ENCODE measurements around the gene FAR2. TPM values are rescaled to one million over a fixed set of nuclear protein-coding genes. Genes with fewer than 3 reads are reported as not detected.

Gene FAR2
- total RNA-seq, 1 experiment from 2014 or later, result 22.1 TPM

DNA sequence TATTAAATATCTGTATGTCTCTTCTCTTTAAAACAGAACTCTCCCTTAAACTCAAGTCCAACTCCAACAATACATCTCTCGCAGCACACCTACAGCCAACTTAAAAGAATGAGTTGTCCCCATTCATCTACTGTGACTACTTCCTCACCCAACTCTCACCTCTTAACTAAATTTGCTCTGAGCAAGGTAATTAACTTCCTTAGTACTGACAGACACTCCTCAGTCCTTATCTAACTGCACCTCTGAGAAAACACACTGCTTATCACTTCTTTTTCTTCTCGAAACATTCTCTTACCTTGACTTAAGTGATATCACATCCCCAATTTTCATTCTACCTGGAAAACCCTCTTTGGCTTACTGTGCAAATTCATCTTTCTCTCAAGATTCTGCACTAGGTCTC lies 224.9 kb downstream of the FAR2 start:
- no peaks in the 10 kb centered on the region for H3K9me3 Mint-ChIP-seq
- no peaks in the 10 kb centered on the region for H3K4me1 ChIP-seq (ENCODE audit: insufficient read depth, low read length)
- H3K9me3 ChIP-seq (ENCODE audit: control insufficient read depth, low read depth, low read length), result no peaks in the 10 kb centered on the region
- H2AFZ ChIP-seq (ENCODE audit: low read length), result no peak overlapping the region
- no peak overlapping the region for H2BK15ac ChIP-seq (ENCODE audit: low read depth, low read length)
- H3K4me3 Mint-ChIP-seq, result no peak overlapping the region
- no peak overlapping the region for H2AK5ac ChIP-seq (ENCODE audit: insufficient read length, low read length)
- no peak overlapping the region for H3K4me2 ChIP-seq (ENCODE audit: insufficient read depth, insufficient read length, low read length)
- H3K79me1 ChIP-seq (ENCODE audit: insufficient read depth, low read depth, low read length, poor library complexity, severe bottlenecking), result peaks cover 2% of the 10 kb centered on the region
- no peak overlapping the region for H2BK20ac ChIP-seq (ENCODE audit: low read depth, low read length, poor library complexity, severe bottlenecking)
- no peak overlapping the region for H3K23ac ChIP-seq (ENCODE audit: insufficient read length, low read depth, low read length)
- no peak for DNase-seq
- no peak overlapping the region for H3T11ph ChIP-seq (ENCODE audit: low read length)
- H3K9ac ChIP-seq (ENCODE audit: extremely low read depth, insufficient read length, low read length), result no peak overlapping the region
- no peaks in the 10 kb centered on the region for H4K20me1 ChIP-seq (ENCODE audit: control insufficient read depth, insufficient read depth, insufficient read length)
- H3K79me2 ChIP-seq (ENCODE audit: insufficient read depth, low read length), result 0 out of 2 replicates have a peak, but pooled peaks cover 2% of the 10 kb centered on the region
- H3K4ac ChIP-seq (ENCODE audit: low read depth, low read length), result no peak overlapping the region
- no peak overlapping the region for H4K91ac ChIP-seq (ENCODE audit: insufficient read length, low read depth, low read length)
- WGBS (ENCODE audit: extremely low coverage, insufficient read length, low lambda C conversion rate), result no CpG with 5 or more reads among the region's 2 CpGs
- no peak overlapping the region for H3K27ac Mint-ChIP-seq
- no peak overlapping the region for H4K8ac ChIP-seq (replicated peaks; ENCODE audit: insufficient read length, low read depth, low read length)
- H3K23me2 ChIP-seq (ENCODE audit: insufficient read length, low read depth, low read length, poor library complexity, severe bottlenecking), result no peaks in the 10 kb centered on the region
- no peak overlapping the region for H2BK12ac ChIP-seq (ENCODE audit: insufficient read length, low read depth, low read length)
- H3K27me3 ChIP-seq (ENCODE audit: insufficient read depth, low read length), result no peaks in the 10 kb centered on the region
- H3K18ac ChIP-seq (ENCODE audit: insufficient read length, low read depth, low read length), result no peak overlapping the region
- H3K14ac ChIP-seq (ENCODE audit: insufficient read depth, low read length), result no peak overlapping the region
- TF ChIP-seq CTCF (conservative IDR thresholded peaks at IDR 0.05), result no peak
- H4K5ac ChIP-seq (ENCODE audit: insufficient read length, low read depth, low read length), result no peak overlapping the region
- no peak overlapping the region for H2BK5ac ChIP-seq (ENCODE audit: insufficient read length, low read length)
- H3K27me3 Mint-ChIP-seq (ENCODE audit: low read depth), result no peaks in the 10 kb centered on the region
- peaks cover 0 to under 1% of the 10 kb centered on the region in 2 experiments; a peak in 1 of 4 replicates for H3K4me1 Mint-ChIP-seq
- H3K36me3 Mint-ChIP-seq (ENCODE audit: insufficient read depth in 1 of 3, low read depth in 3 of 3), result peaks cover 3 to 8% (median 6%) of the 10 kb centered on the region in 3 experiments; a peak in 5 of 7 replicates
- H2BK120ac ChIP-seq (ENCODE audit: low read depth, low read length, poor library complexity, severe bottlenecking), result no peak overlapping the region
- no peak overlapping the region for H3K56ac ChIP-seq (ENCODE audit: insufficient read length, low read depth, low read length)
- no peak overlapping the region for H3K27ac ChIP-seq (ENCODE audit: insufficient read length, low read depth, low read length)
